ENCODE results near the gene MND1.

DNA sequence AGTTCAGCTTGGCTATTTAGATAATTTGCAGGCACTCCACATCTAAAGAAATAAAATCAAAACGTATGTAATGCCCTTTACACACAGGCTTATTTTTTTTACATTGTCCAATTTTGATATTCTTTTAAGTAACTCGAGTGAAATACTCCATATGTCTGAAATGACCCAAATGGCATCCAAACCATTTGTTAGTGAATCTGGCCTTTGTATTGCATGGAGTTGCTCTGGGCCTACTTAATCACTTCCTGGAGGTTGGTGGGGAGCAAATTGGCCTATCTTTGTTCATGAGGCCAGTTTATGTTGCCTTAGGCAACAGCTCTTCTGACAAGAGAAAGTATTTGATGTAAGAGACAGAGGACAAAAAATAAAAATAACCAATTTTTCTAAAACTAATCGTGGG, 74.1 kb downstream of the MND1 start:
- no peak for TF ChIP-seq CTCF (IDR thresholded peaks at IDR 0.05)
- TF ChIP-seq EP300 (IDR thresholded peaks at IDR 0.05), result no peak
